ENCODE measurements around the gene TSHB. TPM values are rescaled to one million over a fixed set of nuclear protein-coding genes. Genes with fewer than 3 reads are reported as not detected.
"Not testable (repeated sequence)": the region's sequence is repeated elsewhere in the genome, so short reads cannot be mapped to it uniquely, and the experiment has no call there.

The TSHB gene
- not detected in 2 replicates for total RNA-seq (2014; rRNA removed)
- not detected for polyA plus RNA-seq (2012)

- DNase-seq (ENCODE audit: low read depth): no peak
Observed at GRCh38 chr1:115029526-115029925, at the start of gene TSHB. TSHB (plus strand) TSS chr1:115029826; CDS start chr1:115033363, 3,537 bp downstream.

DNA sequence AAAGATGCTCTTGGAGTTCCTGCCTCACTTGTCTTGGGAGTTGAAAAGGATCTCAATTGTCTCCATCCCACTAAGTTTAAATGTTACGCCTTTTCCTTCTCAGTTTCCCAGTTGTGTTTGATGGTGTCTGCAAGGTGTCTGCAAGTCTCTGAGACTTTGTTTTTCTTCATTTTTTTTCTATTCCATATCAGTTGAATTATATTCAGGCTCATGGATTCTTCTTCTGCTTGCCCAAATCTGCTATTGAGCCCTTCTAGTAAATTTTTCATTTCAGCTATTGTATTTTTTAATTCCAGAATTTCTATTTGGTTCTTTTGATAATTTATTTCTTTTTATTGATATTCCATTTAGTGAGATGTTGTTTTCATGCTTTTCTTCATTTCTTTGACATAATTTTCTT is 47.4 kb upstream of the TSHB start:
- DNase-seq (ENCODE audit: low read depth): no peak

DNA sequence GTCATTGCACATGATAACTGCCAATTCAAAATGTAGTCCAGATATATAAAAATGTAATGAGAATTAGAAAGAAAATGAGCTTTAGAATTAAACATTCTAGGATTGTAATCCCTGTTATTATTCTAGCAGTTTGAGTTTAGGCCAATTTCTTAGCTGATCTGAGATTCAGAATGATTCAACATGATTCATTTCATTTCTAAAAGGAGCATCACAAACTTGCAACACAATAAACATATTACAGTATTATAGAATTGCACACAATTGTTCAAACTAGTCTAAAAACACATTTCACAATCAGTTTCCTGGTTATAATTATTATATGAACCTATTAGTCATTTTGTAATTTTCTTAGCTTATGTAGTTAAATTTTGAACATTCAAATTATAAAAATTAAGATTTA is 43.3 kb upstream of the TSHB start:
- peak; percentile 13 for DNase-seq (ENCODE audit: low read depth)

- no peak for DNase-seq (ENCODE audit: low read depth)
Observed at GRCh38 chr1:114988095-114988494, 41.5 kb upstream of the TSHB start.

DNA sequence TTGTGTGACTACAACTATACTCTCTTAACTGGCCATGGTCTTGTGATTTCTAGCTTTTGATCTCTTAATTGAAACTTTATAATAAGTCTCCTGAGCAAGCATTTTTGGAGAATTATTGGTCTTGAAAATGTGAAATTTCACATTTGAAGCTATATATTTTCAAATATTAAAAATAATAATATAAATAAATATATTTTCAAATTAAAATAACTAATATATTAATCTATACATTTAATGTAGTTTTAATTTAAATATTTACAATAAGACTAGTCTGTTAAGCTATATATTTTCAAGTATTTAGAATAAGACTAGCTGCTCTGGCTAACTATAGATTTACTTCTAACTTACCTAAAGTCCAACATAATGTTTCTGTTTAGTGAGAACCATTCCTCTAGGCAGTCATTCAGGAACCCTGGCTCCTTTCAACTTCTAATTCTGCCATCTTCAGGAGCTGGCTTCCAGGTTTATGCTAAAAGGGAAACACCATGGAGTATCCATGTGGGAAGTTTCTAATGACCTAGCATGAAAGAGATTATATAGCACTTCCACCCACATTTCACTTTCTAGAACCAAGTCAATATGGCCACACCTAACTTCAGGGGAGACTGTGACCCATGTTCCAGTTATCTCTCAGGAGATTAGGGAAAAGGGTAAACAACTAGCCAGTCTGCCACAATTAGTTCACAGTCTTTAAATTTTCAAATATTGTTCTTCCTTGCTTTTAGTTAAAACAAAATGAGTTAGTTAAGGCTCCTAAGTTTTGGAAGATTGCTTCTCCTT is 31.9 kb upstream of the TSHB start:
- no peak for DNase-seq (ENCODE audit: low read depth)

DNA sequence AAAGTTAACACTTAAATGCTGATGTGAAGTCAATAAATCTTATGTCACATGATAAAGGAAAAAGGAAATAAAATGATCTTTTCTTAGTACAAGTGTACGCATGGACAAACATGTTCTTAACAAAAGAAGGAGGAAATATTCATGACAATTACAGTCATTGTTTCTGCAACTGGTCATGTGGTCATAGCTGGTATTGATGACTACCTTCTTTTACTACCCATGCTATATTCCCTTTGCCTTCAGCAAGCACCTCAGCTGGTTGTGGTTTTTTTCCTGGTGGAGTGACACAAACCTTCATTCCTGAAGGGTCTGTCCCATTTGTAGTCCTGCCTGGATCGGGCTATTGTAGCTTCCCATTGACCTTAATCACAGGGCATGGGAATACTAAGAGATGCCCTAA is 23.4 kb upstream of the TSHB start:
- DNase-seq (ENCODE audit: low read depth): no peak

DNA sequence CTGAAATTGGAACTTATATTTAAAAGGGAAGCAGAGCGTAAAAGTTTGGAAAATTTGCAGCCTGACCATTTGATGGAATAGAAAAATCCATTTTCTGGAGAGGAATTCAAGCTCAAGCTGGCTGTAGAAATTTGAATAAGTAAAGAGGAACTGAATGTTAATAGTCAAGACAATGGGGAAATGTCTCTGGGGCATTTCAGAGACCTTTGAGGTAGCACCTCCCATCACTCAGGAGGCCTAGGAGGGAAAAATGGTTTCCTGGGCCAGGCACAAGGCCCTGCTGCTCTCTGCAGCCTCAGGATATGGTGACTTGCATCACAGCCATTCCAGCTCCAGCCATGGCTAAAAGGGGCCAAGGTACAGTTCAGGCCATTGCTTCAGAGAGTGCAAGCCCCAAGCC is 17.6 kb upstream of the TSHB start:
- no peak for DNase-seq (ENCODE audit: low read depth)

GRCh38 chr1:115012434-115012833 is 17.2 kb upstream of the TSHB start:
- no peak for DNase-seq (ENCODE audit: low read depth)

DNA sequence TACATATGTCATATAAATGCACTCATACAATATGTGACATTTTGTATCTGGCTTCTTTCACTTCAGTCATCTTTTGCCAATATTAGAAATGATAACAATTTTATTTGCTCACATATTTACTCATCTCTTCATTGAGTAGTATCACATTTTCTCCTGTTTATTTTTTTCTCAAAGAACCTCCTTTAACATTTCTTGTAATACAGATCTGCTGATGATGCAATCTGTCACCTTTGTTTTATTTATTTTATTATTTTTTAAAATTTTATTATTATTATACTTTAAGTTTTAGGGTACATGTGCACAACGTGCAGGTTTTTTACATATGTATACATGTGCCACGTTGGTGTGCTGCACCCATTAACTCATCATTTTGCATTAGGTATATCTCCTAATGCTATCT is 15.8 kb upstream of the TSHB start:
- no peak for DNase-seq (ENCODE audit: low read depth)

- not testable (repeated sequence) for DNase-seq (ENCODE audit: low read depth)
Observed at GRCh38 chr1:115019549-115019948, 10.1 kb upstream of the TSHB start.

GRCh38 chr1:115021145-115021544 is 8.5 kb upstream of the TSHB start:
- no peak for DNase-seq (ENCODE audit: low read depth)

DNA sequence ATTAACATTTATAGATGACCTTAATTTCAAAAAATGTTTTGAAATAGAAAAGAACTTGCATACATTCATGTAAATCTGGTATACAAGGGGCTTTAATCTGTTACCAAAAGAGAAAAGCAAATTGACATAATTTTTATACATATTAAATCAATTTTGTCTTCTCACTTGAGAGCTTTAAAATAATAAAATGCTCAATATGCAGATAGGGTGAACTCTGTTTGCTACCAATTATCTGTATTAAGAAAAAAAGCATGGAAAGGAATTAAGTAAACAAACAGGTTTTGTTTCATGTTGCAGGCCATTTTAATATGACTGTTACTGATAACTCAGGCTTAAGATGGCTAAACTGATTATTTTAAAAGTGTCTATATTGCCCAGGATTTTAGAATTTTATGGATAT is 6.0 kb upstream of the TSHB start:
- no peak for DNase-seq (ENCODE audit: low read depth)

DNA sequence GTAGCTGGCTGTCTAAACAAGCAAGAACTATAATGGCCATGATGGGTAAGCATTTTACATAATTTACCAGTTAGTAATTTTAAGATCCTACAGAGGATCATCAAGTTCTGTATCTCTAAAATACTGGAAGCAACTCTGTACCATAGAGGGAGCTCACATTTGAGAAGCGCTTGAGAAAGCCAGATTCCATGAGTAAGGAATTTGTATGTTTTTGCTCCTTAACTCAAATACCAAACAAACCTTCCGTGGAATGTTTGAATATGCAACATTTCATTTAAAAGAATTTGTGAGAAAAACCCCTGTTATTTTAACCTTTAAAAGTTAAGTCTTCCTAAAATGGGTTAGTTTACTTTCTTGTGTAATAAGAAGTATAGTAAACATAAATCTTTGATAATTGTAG is 2.0 kb downstream of the TSHB start:
- DNase-seq (ENCODE audit: low read depth): no peak

DNA sequence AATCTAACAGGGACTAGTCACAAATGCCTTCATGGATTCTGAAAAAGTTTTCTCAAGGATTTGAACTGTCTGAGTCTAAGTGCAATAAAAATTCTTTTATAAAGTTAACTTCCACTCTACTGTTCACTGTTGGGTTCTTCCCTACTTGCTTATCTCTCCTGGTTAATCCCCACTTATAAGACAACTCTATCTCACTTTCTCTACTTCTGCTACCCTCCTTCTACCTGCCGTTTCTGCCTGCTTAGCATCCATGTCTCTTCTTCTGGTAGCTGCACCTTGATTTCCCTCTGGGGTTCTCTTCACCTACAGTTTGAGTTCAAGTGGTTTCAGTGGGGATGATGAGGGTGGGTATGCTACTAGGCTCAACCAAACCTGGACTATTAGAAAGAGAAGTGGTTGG is 6.0 kb downstream of the TSHB start:
- DNase-seq (ENCODE audit: low read depth): no peak

- DNase-seq (ENCODE audit: low read depth): no peak
Observed at GRCh38 chr1:115036814-115037507, 7.3 kb downstream of the TSHB start.

- no peak for DNase-seq (ENCODE audit: low read depth)
Observed at GRCh38 chr1:115040501-115040900, 10.9 kb downstream of the TSHB start.

DNA sequence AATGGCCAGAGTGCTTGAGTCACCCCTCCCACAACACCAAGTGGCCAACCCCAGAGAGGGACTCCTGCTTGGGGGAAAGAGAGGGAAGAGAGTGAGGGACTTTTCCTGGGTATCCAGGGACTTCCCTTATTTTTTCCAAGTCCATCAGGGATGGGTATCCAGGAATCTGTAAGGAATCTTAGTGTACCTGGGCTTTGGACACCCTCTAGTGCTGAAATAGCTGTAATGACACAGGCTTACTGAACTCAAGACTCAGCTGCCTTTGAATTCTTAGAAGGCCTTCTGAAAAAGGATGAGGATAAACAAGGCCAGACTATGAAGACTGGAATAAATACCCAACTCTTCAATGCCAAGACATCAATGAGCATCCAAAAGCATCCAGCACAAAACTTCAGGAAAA is 12.0 kb downstream of the TSHB start:
- peak; percentile 10 for DNase-seq (ENCODE audit: low read depth)

DNA sequence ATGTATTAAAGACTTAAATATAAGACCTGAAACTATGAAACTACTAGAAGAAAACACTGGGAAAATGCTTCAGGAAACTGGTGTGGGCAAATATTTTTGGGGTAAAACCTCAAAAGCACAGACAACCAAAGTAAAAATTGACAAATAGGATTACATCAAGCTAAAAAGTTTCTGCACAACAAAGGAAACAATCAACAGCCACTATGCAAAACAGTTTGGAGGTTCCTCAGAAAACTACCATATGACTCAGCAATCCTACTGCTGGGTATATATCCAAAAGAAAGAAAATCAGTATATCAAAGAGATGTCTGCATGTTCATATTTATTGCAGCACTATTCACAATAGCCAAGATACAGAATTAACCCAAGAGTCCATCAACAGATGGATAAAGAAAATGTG is 17.1 kb downstream of the TSHB start:
- no peak for DNase-seq (ENCODE audit: low read depth)

DNA sequence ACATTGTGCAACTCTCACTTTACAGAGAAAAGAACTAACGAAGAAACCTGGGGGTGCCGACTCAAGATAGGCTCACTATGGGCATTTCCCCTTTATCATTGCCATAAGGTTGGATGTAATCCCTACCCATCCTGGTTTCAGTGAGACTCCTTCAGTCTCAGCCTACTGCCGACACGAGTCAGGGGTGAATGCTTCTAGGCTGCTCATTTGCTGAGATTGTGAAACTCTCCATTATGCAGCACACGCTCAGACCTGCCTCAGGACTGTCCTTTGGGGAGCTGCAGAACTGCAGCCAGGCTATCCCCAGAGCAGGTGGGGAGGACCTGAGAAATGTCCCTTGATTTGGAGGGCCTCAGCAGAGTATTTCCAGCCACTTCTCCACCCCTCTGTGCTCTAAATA is 22.2 kb downstream of the TSHB start:
- no peak for DNase-seq (ENCODE audit: low read depth)

DNA sequence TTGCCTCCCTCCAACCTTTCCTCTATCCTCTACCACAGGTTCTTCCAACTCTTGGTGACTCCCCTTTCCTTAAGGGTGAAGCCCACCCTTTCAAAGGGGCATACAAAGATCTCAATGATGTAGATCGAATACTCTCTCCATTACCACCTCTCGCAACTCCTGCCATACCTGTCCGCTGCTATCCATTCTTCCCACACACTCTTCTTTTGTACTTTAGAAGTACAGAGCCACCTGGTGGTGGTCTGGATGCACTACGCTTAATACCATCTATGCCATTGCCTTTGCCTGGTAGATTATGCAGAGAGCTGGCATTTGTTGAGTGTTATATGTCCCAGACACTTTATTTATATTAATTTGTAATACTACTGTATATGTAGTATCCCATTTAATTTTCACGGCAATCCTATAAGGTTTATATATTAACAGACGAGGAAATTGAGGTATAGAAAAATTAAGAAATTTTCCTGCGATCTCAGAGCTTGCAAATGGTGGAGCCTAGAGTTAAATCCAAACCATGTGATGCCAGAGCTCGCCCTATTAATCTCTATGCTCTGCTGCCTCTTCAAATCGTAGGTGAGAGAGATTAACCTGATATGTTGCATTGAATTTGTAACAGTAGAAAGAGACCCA is 22.9 kb downstream of the TSHB start:
- DNase-seq (ENCODE audit: low read depth): peak; percentile 48

- no peak for DNase-seq (ENCODE audit: low read depth)
Observed at GRCh38 chr1:115056395-115056798, 26.8 kb downstream of the TSHB start.

- no peak for DNase-seq (ENCODE audit: low read depth)
Observed at GRCh38 chr1:115057661-115058254, 28.1 kb downstream of the TSHB start.
